ENCODE measurements around the gene MRPL58.

Gene MRPL58

DNA sequence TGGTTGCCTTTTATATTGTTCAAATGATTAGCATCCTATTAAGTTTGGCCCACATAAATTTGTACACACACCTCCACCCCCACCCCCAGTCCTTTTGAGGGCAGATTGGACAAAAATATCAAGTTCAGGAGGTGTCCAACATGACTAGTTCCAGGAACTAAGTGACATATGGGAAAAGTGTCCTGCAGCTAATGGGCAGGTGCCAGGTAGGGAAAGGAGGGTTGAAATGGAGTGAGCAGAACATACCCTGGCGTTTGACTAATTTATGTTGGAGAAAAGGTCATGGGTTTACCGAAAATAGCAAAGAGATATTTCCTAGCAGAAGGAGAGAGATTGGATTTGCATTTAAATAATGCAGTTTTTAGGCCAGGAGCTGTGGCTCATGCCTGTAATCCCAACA, 39.5 kb downstream of the MRPL58 start:
- Histone ChIP-seq H3K4me1 (ENCODE audit: control insufficient read depth, insufficient read depth, low read depth, low read length) (peaks cover 3% of the 10 kb centered on the region), H2AFZ (ENCODE audit: low read depth, low read length) (no peak overlapping the region), H3K18ac (ENCODE audit: low read depth in 1 of 2, low read length in 2 of 2) (no peak overlapping the region), H3K4me2 (ENCODE audit: low read length, poor library complexity, severe bottlenecking) (no peak overlapping the region), H3K9me3 (ENCODE audit: control insufficient read depth, low read length) (no peaks in the 10 kb centered on the region), H2BK12ac (ENCODE audit: low read length in 2 of 2) (no peak overlapping the region), H3K9ac (ENCODE audit: low read length) (no peak overlapping the region), H3K14ac (ENCODE audit: low read length in 2 of 2) (no peak overlapping the region), H3K23ac (ENCODE audit: low read length in 2 of 2) (no peak overlapping the region), H2BK5ac (ENCODE audit: low read depth, low read length, poor library complexity, severe bottlenecking) (no peak overlapping the region), H3K79me1 (replicated peaks; ENCODE audit: low read length, poor library complexity, severe bottlenecking) (peaks cover 20% of the 10 kb centered on the region), H3K27me3 (ENCODE audit: control insufficient read depth in 1 of 2, insufficient read depth in 1 of 2, low read length in 2 of 2) (no peaks in the 10 kb centered on the region), H4K8ac (ENCODE audit: low read length) (no peak overlapping the region), H3K4me3 (ENCODE audit: insufficient read depth in 1 of 2, low read depth in 1 of 2, low read length in 2 of 2) (no peak overlapping the region), H4K91ac (ENCODE audit: low read length) (no peak overlapping the region), H3K27ac (ENCODE audit: low read length, poor library complexity, severe bottlenecking) (no peak overlapping the region), H2BK120ac (ENCODE audit: low read depth, low read length) (no peak overlapping the region), H2BK15ac (ENCODE audit: low read depth, poor library complexity, severe bottlenecking) (no peak overlapping the region), H3K36me3 (ENCODE audit: control insufficient read depth in 1 of 2, insufficient read depth in 2 of 2, low read depth in 1 of 2, low read length in 2 of 2) (peaks cover 30 to 63% of the 10 kb centered on the region in 2 experiments), H2AK5ac (ENCODE audit: low read length, severe bottlenecking) (no peak overlapping the region), H3K4ac (ENCODE audit: low read depth in 1 of 2, low read length in 2 of 2) (no peak overlapping the region)
- 93% methylated on average over 2 of the region's 2 CpGs for WGBS
- DNase-seq, result no peak

DNA sequence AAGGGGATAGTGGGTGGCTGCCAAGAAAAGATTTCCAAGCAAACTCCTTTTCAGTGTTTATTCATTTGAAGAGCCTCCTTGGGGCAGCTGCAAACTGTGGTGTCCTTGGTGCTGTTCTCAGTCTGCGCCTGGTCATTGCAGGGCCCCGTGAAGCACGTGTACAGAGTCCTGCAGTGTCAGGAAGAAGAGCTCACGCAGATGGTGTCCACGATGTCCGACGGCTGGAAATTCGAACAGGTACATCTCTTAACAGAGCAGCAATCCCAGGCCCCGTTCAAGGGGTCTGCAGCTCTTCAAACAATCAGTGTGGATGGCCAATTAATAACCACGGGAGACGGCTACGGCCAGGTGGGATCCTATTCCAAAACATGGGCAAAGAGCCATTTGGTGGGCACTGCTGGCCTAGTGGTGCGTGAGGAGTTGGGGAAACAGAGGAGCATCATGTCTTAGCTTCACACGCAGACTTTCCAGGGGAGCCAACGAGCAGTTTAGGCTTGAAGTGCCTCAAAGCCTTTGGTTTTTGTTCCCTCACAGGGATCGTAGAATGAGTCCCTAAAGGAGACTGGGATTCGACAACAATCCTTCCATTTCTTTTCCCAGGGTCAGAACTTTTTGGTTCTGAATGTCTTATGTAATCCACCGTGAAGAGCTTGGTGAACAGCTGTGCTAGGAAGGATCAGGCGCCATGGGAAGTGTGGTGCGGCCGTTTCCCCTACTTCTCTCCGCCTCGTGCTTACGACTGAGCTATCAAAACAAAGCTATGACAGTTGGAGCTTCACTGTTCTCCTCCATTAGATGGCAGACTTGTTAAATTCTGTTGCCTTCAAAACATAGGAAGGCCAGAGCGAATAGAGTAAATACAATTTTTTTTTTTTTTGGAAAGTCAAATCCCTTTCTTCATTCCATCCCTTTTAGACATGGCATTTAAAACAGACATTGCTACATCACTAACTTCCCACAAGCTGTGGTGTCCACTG, 47.2 kb downstream of the MRPL58 start:
- no peak overlapping the region for H2AFZ ChIP-seq (ENCODE audit: low read depth, low read length)
- H3K9ac ChIP-seq (ENCODE audit: low read length), result peak overlapping the region; percentile 22
- no peaks in the 10 kb centered on the region for H3K4me1 ChIP-seq (ENCODE audit: control insufficient read depth, insufficient read depth, low read depth, low read length)

DNA sequence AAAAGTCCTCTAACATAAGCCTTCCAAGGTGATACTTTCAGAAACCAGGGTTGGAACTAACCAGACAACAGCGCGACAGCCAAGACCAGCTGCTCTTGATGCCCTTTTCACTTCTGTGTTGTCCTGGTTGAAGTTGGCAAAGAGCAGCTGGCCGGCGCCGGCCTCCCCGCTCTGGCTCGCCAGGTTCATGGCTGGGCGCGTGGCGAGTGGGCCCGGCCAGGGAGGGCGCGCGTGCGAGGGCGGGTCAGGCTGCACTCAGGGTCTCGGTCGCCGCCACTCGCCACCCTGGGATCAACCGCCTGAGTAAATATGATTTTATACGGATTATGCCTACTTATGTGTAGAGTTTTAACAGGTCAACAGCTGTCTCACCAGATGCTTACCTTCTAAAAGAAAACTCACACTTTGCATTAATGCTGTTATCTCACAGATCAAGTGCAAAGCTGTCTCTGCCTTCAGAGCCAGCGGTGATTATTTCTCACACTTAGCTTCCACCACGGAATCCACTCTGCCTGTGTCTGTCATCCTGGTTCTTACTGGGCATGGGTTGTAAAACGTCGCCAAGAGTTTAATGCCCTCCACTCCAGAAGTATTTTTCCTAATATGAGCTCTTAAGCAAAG, 48.1 kb downstream of the MRPL58 start:
- Histone ChIP-seq H2AFZ (ENCODE audit: low read depth, low read length) (no peak overlapping the region), H3K36me3 (ENCODE audit: control insufficient read depth in 1 of 2, insufficient read depth in 2 of 2, low read depth in 1 of 2, low read length in 2 of 2) (peaks cover 59 to 73% of the 10 kb centered on the region in 2 experiments), H3K79me1 (replicated peaks; ENCODE audit: low read length, poor library complexity, severe bottlenecking) (peaks cover 11% of the 10 kb centered on the region), H2BK15ac (ENCODE audit: low read depth, poor library complexity, severe bottlenecking) (no peak overlapping the region), H3K4me3 (ENCODE audit: insufficient read depth in 1 of 2, low read depth in 1 of 2, low read length in 2 of 2) (no peak overlapping the region), H3K4ac (ENCODE audit: low read depth in 1 of 2, low read length in 2 of 2) (no peak overlapping the region), H3K14ac (ENCODE audit: low read length in 2 of 2) (no peak overlapping the region), H2BK12ac (ENCODE audit: low read length in 2 of 2) (no peak overlapping the region), H3K27me3 (ENCODE audit: control insufficient read depth in 1 of 2, insufficient read depth in 1 of 2, low read length in 2 of 2) (no peaks in the 10 kb centered on the region), H2BK120ac (ENCODE audit: low read depth, low read length) (no peak overlapping the region), H4K91ac (ENCODE audit: low read length) (no peak overlapping the region), H3K9ac (ENCODE audit: low read length) (peak overlapping the region; percentile 22), H3K23ac (ENCODE audit: low read length in 2 of 2) (no peak overlapping the region), H3K4me1 (ENCODE audit: control insufficient read depth, insufficient read depth, low read depth, low read length) (peaks cover 3% of the 10 kb centered on the region), H4K8ac (ENCODE audit: low read length) (no peak overlapping the region), H2BK5ac (ENCODE audit: low read depth, low read length, poor library complexity, severe bottlenecking) (no peak overlapping the region), H3K9me3 (ENCODE audit: control insufficient read depth, low read length) (no peaks in the 10 kb centered on the region), H3K27ac (ENCODE audit: low read length, poor library complexity, severe bottlenecking) (no peak overlapping the region), H3K18ac (ENCODE audit: low read depth in 1 of 2, low read length in 2 of 2) (no peak overlapping the region), H2AK5ac (ENCODE audit: low read length, severe bottlenecking) (no peak overlapping the region), H3K4me2 (ENCODE audit: low read length, poor library complexity, severe bottlenecking) (no peak overlapping the region)
- WGBS, result 97% methylated on average over 23 of the region's 26 CpGs
- DNase-seq, result no peak

More for the DNA sequence above, 47.2 kb downstream of the MRPL58 start:
- no peak overlapping the region for H3K23ac ChIP-seq (ENCODE audit: low read length in 2 of 2)
- H3K4me2 ChIP-seq (ENCODE audit: low read length, poor library complexity, severe bottlenecking), result no peak overlapping the region
- H3K4me3 ChIP-seq (ENCODE audit: insufficient read depth in 1 of 2, low read depth in 1 of 2, low read length in 2 of 2), result no peak overlapping the region
- peaks cover 6% of the 10 kb centered on the region for H3K79me1 ChIP-seq (replicated peaks; ENCODE audit: low read length, poor library complexity, severe bottlenecking)
- H3K9me3 ChIP-seq (ENCODE audit: control insufficient read depth, low read length), result no peaks in the 10 kb centered on the region
- no peak overlapping the region for H2BK120ac ChIP-seq (ENCODE audit: low read depth, low read length)
- no peak overlapping the region for H2BK12ac ChIP-seq (ENCODE audit: low read length in 2 of 2)
- DNase-seq, result peak; percentile 78
- no peak overlapping the region for H4K91ac ChIP-seq (ENCODE audit: low read length)
- H3K27me3 ChIP-seq (ENCODE audit: control insufficient read depth in 1 of 2, insufficient read depth in 1 of 2, low read length in 2 of 2), result no peaks in the 10 kb centered on the region
- WGBS, result 83% methylated on average over 25 of the region's 25 CpGs
- peaks cover 58 to 70% of the 10 kb centered on the region in 2 experiments for H3K36me3 ChIP-seq (ENCODE audit: control insufficient read depth in 1 of 2, insufficient read depth in 2 of 2, low read depth in 1 of 2, low read length in 2 of 2)
- no peak overlapping the region for H2AK5ac ChIP-seq (ENCODE audit: low read length, severe bottlenecking)
- H3K18ac ChIP-seq (ENCODE audit: low read depth in 1 of 2, low read length in 2 of 2), result no peak overlapping the region
- no peak overlapping the region for H3K4ac ChIP-seq (ENCODE audit: low read depth in 1 of 2, low read length in 2 of 2)
- no peak overlapping the region for H3K27ac ChIP-seq (ENCODE audit: low read length, poor library complexity, severe bottlenecking)
- no peak overlapping the region for H2BK5ac ChIP-seq (ENCODE audit: low read depth, low read length, poor library complexity, severe bottlenecking)
- H2BK15ac ChIP-seq (ENCODE audit: low read depth, poor library complexity, severe bottlenecking), result no peak overlapping the region
- no peak overlapping the region for H4K8ac ChIP-seq (ENCODE audit: low read length)
- no peak overlapping the region for H3K14ac ChIP-seq (ENCODE audit: low read length in 2 of 2)

DNA sequence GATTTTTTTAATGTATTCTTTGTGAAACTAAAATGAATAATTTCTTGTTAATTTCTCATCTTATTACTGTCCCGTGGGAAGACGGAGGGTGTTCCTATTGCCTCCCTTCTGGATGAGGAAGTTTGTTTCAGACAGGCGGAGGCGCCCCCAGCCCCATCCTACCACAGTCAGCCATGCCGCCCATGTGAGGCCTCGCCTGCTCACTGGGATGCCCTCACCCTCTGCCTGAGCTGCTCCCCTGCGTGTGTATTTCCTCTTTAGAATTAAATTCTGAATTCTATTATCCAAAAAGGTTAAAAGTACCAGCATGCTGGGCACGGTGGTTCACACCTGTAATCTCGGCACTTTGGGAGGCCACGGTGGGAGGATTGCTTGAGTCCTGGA, 48.6 kb downstream of the MRPL58 start:
- Histone ChIP-seq H3K23ac (ENCODE audit: low read length in 2 of 2) (no peak overlapping the region), H2BK12ac (ENCODE audit: low read length in 2 of 2) (no peak overlapping the region), H4K8ac (ENCODE audit: low read length) (no peak overlapping the region), H3K18ac (ENCODE audit: low read depth in 1 of 2, low read length in 2 of 2) (no peak overlapping the region), H3K4me3 (ENCODE audit: insufficient read depth in 1 of 2, low read depth in 1 of 2, low read length in 2 of 2) (no peak overlapping the region), H3K4me1 (ENCODE audit: control insufficient read depth, insufficient read depth, low read depth, low read length) (peaks cover 4% of the 10 kb centered on the region), H2BK15ac (ENCODE audit: low read depth, poor library complexity, severe bottlenecking) (no peak overlapping the region), H3K4ac (ENCODE audit: low read depth in 1 of 2, low read length in 2 of 2) (no peak overlapping the region), H3K79me1 (replicated peaks; ENCODE audit: low read length, poor library complexity, severe bottlenecking) (peaks cover 11% of the 10 kb centered on the region), H3K9ac (ENCODE audit: low read length) (peak overlapping the region; percentile 22), H3K27me3 (ENCODE audit: control insufficient read depth in 1 of 2, insufficient read depth in 1 of 2, low read length in 2 of 2) (no peaks in the 10 kb centered on the region), H3K27ac (ENCODE audit: low read length, poor library complexity, severe bottlenecking) (no peak overlapping the region), H3K4me2 (ENCODE audit: low read length, poor library complexity, severe bottlenecking) (no peak overlapping the region), H2BK120ac (ENCODE audit: low read depth, low read length) (no peak overlapping the region), H3K9me3 (ENCODE audit: control insufficient read depth, low read length) (no peaks in the 10 kb centered on the region), H2AK5ac (ENCODE audit: low read length, severe bottlenecking) (no peak overlapping the region), H3K36me3 (ENCODE audit: control insufficient read depth in 1 of 2, insufficient read depth in 2 of 2, low read depth in 1 of 2, low read length in 2 of 2) (peaks cover 59 to 69% of the 10 kb centered on the region in 2 experiments), H2BK5ac (ENCODE audit: low read depth, low read length, poor library complexity, severe bottlenecking) (no peak overlapping the region), H3K14ac (ENCODE audit: low read length in 2 of 2) (no peak overlapping the region), H2AFZ (ENCODE audit: low read depth, low read length) (no peak overlapping the region), H4K91ac (ENCODE audit: low read length) (no peak overlapping the region)
- no peak for DNase-seq
- WGBS, result 99% methylated on average over 10 of the region's 10 CpGs
